AG04450 (cell line): ENCODE measurements around the gene IL9. TPM values are rescaled to one million over a fixed set of nuclear protein-coding genes. Genes with fewer than 3 reads are reported as not detected.

Experiments used
- CTCF ChIA-PET: fragments of 300-600, 350-600 bp; formaldehyde crosslinking; extraction: SDS; loops from one replicate; lab custom pipeline; 2022; ENCODE audit warnings: antibody characterized with exemption, inconsistent platforms; lab: Charles Lee
- POLR2A ChIA-PET: fragments of 350-600 bp; formaldehyde crosslinking; extraction: SDS; loops from one replicate; lab custom pipeline; 2021; ENCODE audit warnings: antibody characterized with exemption, inconsistent platforms; lab: Yijun Ruan, JAX
- DNase-seq: peaks from one replicate; pipeline ENCODE4 v3.0.0-alpha.2; 2011; ENCODE audit warnings: low read depth, low spot score
- H3K27ac ChIP-seq: one replicate; pipeline ENCODE4 v1.5.1; 2012; ENCODE audit warnings: low read depth, low read length, control low read depth
- H3K27me3 ChIP-seq: one replicate; pipeline ENCODE4 v1.6.0; 2012; ENCODE audit warnings: low read length; ENCODE audit not compliant: control insufficient read depth, insufficient read depth
- H3K4me3 ChIP-seq: 2 replicates; pipeline ENCODE4 v1.5.1; 2011; ENCODE audit warnings: mild to moderate bottlenecking, low read depth, low read length, control low read depth
- H3K9me3 ChIP-seq: 2 replicates; pipeline ENCODE4 v1.5.1; 2012; ENCODE audit warnings: low read length; ENCODE audit not compliant: control insufficient read depth, insufficient read depth
- polyA minus RNA-seq: library from RNA; depleted of rRNA, polyadenylated mRNA; stranded (reverse); fragments of >200 nt; gene quantifications from 2 replicates; pipeline ENCODE4 v1.2.3, GENCODE V29; 2011; rRNA and poly(A)+ RNA removed
- polyA plus RNA-seq: library from polyadenylated mRNA; depleted of rRNA; stranded (reverse); fragments of >200 nt; gene quantifications from 2 replicates; pipeline ENCODE4 v1.2.3, GENCODE V29; 2011; rRNA removed
- TF ChIP-seq, protein P1 (sequence below): IDR thresholded peaks from 2 replicates; pipeline ENCODE4 v1.5.1; 2011; ENCODE audit warnings: low read depth, low read length, control low read depth, inconsistent platforms

The IL9 gene
- polyA plus RNA-seq (not detected in 2 replicates), polyA minus RNA-seq (not detected in 2 replicates)

GRCh38 chr5:135895474-135896006 lies at the start of gene IL9:
TSS of gene IL9 (minus strand) at chr5:135895841. CDS start at chr5:135895816, 25 bp downstream.
- no peaks in the 10 kb centered on the region for H3K9me3 ChIP-seq
- TF ChIP-seq, protein P1, sequence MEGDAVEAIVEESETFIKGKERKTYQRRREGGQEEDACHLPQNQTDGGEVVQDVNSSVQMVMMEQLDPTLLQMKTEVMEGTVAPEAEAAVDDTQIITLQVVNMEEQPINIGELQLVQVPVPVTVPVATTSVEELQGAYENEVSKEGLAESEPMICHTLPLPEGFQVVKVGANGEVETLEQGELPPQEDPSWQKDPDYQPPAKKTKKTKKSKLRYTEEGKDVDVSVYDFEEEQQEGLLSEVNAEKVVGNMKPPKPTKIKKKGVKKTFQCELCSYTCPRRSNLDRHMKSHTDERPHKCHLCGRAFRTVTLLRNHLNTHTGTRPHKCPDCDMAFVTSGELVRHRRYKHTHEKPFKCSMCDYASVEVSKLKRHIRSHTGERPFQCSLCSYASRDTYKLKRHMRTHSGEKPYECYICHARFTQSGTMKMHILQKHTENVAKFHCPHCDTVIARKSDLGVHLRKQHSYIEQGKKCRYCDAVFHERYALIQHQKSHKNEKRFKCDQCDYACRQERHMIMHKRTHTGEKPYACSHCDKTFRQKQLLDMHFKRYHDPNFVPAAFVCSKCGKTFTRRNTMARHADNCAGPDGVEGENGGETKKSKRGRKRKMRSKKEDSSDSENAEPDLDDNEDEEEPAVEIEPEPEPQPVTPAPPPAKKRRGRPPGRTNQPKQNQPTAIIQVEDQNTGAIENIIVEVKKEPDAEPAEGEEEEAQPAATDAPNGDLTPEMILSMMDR = no peak
- DNase-seq = no peak
- ChIA-PET CTCF (interaction anchor here (0.6 to 1.3 kb wide), 2 partner anchors 258 to 316 kb away, joined by 3 to 5 read pairs; no protein-coding TSS in a partner anchor), POLR2A (no interaction called here)
- H3K27ac ChIP-seq = no peak within 1 kb of the TSS
- H3K27me3 ChIP-seq = peaks cover 16% of the 10 kb centered on the region
- H3K4me3 ChIP-seq = no peak within 1 kb of the TSS

DNA sequence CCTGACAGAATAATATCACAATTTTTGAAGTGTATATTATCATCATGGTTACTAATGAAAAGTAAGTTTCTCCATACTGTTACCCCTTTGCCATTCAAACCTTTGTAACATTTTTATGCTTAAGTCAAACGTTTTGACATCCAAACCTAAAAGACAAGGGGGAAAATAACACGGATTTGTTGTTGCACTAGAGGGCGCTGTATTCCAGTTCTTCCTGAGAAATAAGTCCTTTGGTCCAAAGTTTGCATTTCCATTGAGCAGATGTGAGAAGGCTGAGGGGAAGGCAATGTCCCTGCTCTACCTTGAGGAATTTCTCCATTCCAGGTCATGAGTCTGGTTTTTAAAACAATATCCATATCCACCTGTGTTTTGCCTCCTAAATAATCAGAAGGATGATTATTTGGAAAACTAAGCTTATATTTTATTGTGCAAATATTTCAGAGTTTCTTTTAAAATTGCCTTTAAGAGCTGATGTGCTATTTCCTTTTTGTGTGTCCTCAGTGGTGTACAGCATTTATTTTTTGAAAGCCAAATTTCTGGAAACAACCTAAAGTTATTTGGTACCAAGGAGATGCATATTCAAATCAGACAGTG lies 49.4 kb upstream of the IL9 start:
- CTCF ChIA-PET = interaction anchor here (0.6 to 2.7 kb wide), 53 partner anchors 8 to 266 kb away, joined by 3 to 82 read pairs (median 4); partner anchors contain the start of genes LECT2, SMAD5 and TGFBI
- POLR2A ChIA-PET = no interaction called here
- Histone ChIP-seq H3K27me3 (no peaks in the 10 kb centered on the region), H3K27ac (no peak overlapping the region), H3K4me3 (no peak overlapping the region), H3K9me3 (no peaks in the 10 kb centered on the region)
- TF ChIP-seq, protein P1 = peak; percentile 79
- DNase-seq = peak; percentile 74

GRCh38 chr5:135944564-135944963 lies 48.9 kb upstream of the IL9 start:
- DNase-seq = no peak
- TF ChIP-seq, protein P1 = no peak
- no peak overlapping the region for H3K27ac ChIP-seq
- H3K4me3 ChIP-seq = no peak overlapping the region
- no peaks in the 10 kb centered on the region for H3K27me3 ChIP-seq
- POLR2A ChIA-PET = no interaction called here
- H3K9me3 ChIP-seq = no peaks in the 10 kb centered on the region
- CTCF ChIA-PET = interaction anchor here (0.6 to 2.7 kb wide), 30 partner anchors 10 to 229 kb away, joined by 3 to 82 read pairs (median 6); partner anchors contain the start of genes LECT2 and TGFBI

GRCh38 chr5:135942202-135942771 lies 46.6 kb upstream of the IL9 start:
- H3K27me3 ChIP-seq = peaks cover 7% of the 10 kb centered on the region
- no peaks in the 10 kb centered on the region for H3K9me3 ChIP-seq
- no peak overlapping the region for H3K27ac ChIP-seq
- DNase-seq = no peak
- ChIA-PET POLR2A (interaction anchor here (0.8 kb wide), 1 partner anchor 91 kb away, joined by 3 read pairs; no protein-coding TSS in a partner anchor), CTCF (interaction anchor here (0.8 to 4.4 kb wide), 12 partner anchors 19 to 270 kb away, joined by 3 to 26 read pairs (median 4); no protein-coding TSS in a partner anchor)
- TF ChIP-seq, protein P1 = no peak
- no peak overlapping the region for H3K4me3 ChIP-seq

GRCh38 chr5:135941711-135942110 lies 46.1 kb upstream of the IL9 start:
- DNase-seq = no peak
- Histone ChIP-seq H3K27me3 (peaks cover 7% of the 10 kb centered on the region), H3K4me3 (no peak overlapping the region), H3K9me3 (no peaks in the 10 kb centered on the region), H3K27ac (no peak overlapping the region)
- POLR2A ChIA-PET = no interaction called here
- CTCF ChIA-PET = interaction anchor here (0.8 to 4.4 kb wide), 9 partner anchors 20 to 270 kb away, joined by 3 to 26 read pairs (median 3); no protein-coding TSS in a partner anchor
- TF ChIP-seq, protein P1 = no peak
